DMS53 treated with DMSO at 0.1 percent for 48 hours (cell line): ENCODE measurements around the gene NOSIP.

Source experiments
- DNase-seq: peaks from one replicate; lab custom pipeline; 2025; ENCODE audit not compliant: unreplicated experiment; lab: John Stamatoyannopoulos, UW

Gene NOSIP

GRCh38 chr19:49552749-49553148 lies 27.6 kb downstream of the NOSIP start:
- DNase-seq = no peak

- no peak for DNase-seq
Measured at GRCh38 chr19:49551531-49551930, 28.8 kb downstream of the NOSIP start.

DNA sequence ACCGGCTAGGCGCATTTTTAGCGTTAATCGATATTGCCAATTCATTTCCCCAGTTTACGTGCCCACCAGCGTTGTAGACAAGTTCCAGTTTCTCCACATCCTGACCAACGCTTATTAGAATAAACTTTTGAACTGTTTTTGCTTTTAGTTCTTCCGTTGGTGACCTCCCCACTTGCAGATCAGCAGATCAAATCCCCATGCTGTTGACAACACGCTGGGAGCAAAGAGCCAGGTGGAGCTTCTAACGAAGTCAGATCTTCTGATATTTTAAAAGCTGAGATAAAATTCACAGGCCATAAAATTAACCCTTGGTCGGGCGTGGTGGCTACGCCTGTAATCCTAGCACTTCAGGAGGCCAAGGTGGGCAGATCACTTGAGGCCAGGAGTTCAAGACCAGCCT lies 31.3 kb downstream of the NOSIP start:
- no peak for DNase-seq

- peak; percentile 64 for DNase-seq
Measured at GRCh38 chr19:49546825-49547565, 33.4 kb downstream of the NOSIP start.

GRCh38 chr19:49544154-49544553 lies 36.2 kb downstream of the NOSIP start:
- DNase-seq = no peak

- DNase-seq = no peak
Measured at GRCh38 chr19:49543032-49543431, 37.3 kb downstream of the NOSIP start.

- no peak for DNase-seq
Measured at GRCh38 chr19:49542446-49542845, 37.9 kb downstream of the NOSIP start.

DNA sequence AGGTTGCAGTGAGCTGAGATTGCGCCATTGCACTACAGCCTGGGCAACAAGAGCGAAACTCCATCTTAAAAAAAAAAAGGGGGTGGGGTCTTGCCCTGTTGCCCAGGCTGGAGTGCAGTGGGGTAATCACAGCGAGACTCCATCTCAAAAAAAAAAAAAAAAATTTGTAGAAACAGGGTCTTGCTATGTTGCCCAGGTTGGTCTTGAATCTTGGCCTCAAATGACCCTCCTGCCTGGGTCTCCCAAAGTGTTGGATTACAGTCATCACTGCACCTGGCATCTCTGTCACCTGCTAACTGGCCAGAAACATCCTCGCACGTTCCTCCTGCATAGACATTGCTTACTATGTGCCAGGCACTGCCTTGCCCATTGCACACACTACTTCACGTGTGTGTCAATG lies 38.4 kb downstream of the NOSIP start:
- no peak for DNase-seq

- no peak for DNase-seq
Measured at GRCh38 chr19:49539192-49539952, 41.0 kb downstream of the NOSIP start.

- DNase-seq = no peak
Measured at GRCh38 chr19:49538643-49539042, 41.7 kb downstream of the NOSIP start.

DNA sequence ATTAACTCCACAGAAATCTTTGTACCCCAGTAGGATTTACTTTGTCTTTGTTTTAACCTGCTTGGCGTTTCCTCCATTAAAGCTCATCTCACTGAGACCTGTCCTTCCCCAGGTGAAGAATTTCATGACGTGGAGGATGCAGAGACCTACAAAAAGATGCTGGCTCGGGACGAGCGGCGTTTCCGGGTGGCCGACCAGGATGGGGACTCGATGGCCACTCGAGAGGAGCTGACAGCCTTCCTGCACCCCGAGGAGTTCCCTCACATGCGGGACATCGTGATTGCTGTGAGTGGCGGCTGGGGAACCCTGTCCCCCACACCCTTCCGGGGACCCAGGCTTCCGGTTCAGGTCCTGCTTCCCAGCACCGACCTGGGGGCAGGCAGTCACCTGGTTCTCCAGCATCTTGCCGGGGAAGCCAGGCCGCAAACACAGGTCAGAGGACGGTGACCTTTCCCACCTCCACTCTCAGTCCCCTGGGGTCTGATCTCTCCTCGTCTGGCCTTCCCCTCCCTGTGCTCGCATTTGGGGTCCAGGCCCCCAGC lies 43.4 kb downstream of the NOSIP start:
- DNase-seq = no peak

DNA sequence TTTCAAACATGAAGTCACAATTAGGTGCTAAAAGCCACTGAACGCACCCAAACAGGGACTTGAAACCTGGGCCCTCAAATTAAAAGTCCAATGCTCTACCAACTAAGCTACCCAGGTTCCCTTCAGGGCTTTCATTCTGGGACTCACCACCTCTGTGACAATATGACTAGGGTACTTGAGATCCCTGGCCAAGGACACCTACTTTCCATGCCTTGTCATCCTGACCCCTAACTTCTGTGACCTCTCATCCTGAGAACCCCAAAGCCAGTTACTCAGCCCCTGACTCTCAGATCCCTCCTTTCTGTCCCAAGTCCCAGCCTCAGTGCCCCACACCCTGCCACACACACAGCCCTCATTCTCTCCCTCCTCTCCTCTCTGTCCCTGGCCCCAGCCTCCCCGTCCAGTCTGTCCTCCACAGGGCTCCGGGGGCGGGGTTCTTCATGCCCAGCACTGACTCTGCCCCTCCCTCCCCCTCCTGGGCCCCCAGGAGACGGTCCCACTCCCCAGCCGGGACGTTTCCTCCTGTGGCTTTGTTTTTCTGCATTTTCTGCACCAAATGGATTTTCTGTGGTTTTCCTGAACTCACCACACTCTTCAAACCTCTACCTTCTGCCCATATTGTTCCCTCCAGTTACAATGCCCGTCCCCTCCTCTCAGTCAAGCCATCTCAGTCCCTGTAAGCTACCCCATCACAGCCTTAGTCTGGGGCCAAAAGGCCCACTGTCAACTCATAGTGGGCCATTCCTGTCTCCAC lies 45.5 kb downstream of the NOSIP start:
- no peak for DNase-seq

DNA sequence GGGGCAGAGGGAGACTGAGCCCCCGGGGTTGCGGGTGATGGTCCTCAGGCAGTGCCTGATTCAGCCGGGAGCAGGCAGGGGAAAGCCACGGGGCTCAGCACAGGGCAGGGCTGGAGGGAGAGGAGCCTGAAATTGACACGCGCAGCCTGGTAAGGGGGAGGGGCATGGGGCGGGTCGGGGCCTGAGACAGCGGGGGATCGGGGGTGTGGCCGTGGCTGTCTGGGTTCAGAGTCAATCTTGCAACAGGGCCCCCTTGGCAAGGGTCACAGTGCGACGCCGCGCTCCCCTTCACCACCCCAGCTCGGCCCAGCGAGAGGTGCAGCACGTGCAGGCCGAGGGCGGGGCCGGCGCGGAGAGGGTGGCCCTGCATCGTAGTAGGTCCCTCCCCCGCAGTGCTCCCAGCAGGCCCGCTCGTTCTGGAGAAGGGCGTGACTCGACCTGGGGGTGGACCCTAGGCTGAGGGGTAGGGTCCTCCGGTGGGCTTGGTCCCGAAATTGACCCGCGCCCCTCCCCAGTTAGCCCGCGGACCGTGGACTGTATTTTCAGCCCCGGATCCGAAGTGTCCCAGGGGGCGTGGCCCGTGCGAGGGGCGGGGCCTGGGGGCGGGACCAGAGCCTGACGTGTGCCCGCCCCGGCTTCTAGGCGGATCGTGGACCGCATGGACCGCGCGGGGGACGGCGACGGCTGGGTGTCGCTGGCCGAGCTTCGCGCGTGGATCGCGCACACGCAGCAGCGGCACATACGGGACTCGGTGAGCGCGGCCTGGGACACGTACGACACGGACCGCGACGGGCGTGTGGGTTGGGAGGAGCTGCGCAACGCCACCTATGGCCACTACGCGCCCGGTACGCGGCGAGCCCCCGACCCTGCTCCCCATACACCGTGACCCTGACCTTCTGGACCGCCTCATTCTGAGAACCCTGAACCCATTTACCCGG lies 46.5 kb downstream of the NOSIP start:
- DNase-seq = peak; percentile 29

DNA sequence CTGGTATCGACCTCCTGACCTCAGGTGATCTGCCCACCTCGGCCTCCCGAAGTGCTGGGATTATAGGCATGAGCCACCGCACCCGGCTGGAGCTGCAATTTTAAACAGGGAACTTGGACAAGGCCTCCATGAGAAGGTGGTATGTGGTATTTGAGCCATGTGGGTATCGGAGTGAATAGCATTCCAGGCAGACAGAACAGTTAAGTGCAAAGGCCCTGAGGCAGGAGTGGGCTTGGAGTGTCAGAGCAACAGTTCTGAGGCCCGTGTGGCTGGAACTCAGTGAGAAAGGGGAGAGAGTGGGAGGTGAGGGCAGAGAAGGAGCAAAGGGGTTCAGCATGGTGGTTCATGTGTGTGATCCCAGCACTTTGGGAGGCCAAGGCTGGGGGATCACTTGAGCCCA lies 49.6 kb downstream of the NOSIP start:
- DNase-seq = no peak

DNA sequence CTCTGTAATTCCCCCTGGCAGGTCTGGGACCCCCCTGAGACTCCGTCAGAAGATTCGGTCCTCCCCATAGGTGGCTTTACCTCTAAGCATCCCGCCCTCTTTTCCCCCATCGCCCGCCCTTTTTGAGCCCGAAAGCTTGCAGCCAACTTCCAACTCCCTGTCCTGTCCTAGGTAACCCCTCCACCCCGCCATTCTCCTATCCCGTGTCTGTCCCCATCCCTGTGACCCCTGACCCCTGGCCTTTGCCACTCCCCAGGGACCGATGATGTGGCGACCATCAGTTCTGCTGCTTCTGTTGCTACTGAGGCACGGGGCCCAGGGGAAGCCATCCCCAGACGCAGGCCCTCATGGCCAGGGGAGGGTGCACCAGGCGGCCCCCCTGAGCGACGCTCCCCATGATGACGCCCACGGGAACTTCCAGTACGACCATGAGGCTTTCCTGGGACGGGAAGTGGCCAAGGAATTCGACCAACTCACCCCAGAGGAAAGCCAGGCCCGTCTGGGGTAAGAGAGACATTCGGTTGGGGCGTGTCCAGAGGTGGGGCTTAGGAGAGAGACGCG lies 52.1 kb downstream of the NOSIP start:
- DNase-seq = no peak

DNA sequence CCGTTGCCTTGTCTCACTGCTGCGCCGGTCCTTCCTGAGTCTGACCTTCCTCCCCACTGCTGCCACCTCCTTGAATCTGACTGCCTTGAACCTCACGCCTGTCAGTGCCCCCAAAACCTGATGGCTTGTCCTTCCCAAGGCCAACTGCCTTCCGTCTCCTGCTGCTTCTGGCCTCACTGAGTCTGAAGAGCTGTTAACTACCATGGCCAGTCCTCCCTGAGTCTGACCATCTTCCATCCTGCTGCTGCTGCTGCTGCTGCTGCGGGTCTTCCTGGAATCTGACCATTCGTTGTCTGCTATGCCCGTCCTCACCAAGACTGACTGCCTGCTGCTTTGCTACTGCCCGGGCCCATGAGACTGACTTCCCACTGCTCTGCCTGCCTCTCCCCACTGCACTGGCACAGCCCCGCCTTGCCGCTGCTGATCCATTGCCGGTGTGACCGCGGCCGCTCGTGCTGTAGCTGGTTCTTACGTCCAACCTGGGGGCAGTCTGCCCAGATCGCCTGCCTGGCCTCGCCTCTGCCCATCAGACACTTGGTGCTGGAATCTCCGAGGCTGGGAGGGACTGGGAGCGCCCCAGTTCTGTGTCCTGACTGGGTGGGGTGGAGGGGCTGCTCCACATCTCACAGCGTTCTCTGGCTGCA lies 55.4 kb downstream of the NOSIP start:
- DNase-seq = no peak

- DNase-seq = no peak
Measured at GRCh38 chr19:49520705-49521319, 59.5 kb downstream of the NOSIP start.

- DNase-seq = no peak
Measured at GRCh38 chr19:49518033-49518432, 62.3 kb downstream of the NOSIP start.

- no peak for DNase-seq
Measured at GRCh38 chr19:49515767-49516166, 64.6 kb downstream of the NOSIP start.
